Measurements from ENCODE around the gene MCCC1. TPM values are rescaled to one million over a fixed set of nuclear protein-coding genes. Genes with fewer than 3 reads are reported as not detected.

The MCCC1 gene
- total RNA-seq, 2 donors from 2014 or later: 30.7 to 30.9 TPM

GRCh38 chr3:183046883-183047282 is 52.4 kb downstream of the MCCC1 start:
- Mint-ChIP-seq H3K9me3 (no peaks in the 10 kb centered on the region), H3K4me1 (no peaks in the 10 kb centered on the region), H3K27me3 (no peaks in the 10 kb centered on the region), H3K36me3 (ENCODE audit: low read depth) (peaks cover 92% of the 10 kb centered on the region), H3K27ac (no peak overlapping the region), H3K4me3 (no peak overlapping the region)
- no peak for ATAC-seq (replicated peaks)

- Mint-ChIP-seq H3K4me3 (no peak overlapping the region), H3K27ac (no peak overlapping the region), H3K4me1 (no peaks in the 10 kb centered on the region), H3K36me3 (ENCODE audit: low read depth) (peaks cover 92% of the 10 kb centered on the region), H3K27me3 (no peaks in the 10 kb centered on the region), H3K9me3 (no peaks in the 10 kb centered on the region)
- no peak for ATAC-seq (replicated peaks)
Measured at GRCh38 chr3:183044547-183045229, 54.6 kb downstream of the MCCC1 start.

GRCh38 chr3:183038757-183039156 is 60.5 kb downstream of the MCCC1 start:
- no peak overlapping the region for H3K4me3 Mint-ChIP-seq

GRCh38 chr3:183038221-183038620 is 61.1 kb downstream of the MCCC1 start:
- Mint-ChIP-seq H3K36me3 (ENCODE audit: low read depth) (peaks cover 99% of the 10 kb centered on the region), H3K27me3 (no peaks in the 10 kb centered on the region)

More at GRCh38 chr3:183038757-183039156, 60.5 kb downstream of the MCCC1 start:
- Mint-ChIP-seq H3K9me3 (no peaks in the 10 kb centered on the region), H3K4me1 (no peaks in the 10 kb centered on the region), H3K27me3 (no peaks in the 10 kb centered on the region), H3K36me3 (ENCODE audit: low read depth) (peaks cover 99% of the 10 kb centered on the region), H3K27ac (no peak overlapping the region)
- ATAC-seq (replicated peaks): no peak

GRCh38 chr3:183033746-183034145 is 65.5 kb downstream of the MCCC1 start:
- ATAC-seq (replicated peaks): no peak
- H3K27me3 Mint-ChIP-seq: no peaks in the 10 kb centered on the region

More at GRCh38 chr3:183038221-183038620, 61.1 kb downstream of the MCCC1 start:
- no peak overlapping the region for H3K27ac Mint-ChIP-seq
- no peak overlapping the region for H3K4me3 Mint-ChIP-seq
- no peak for ATAC-seq (replicated peaks)
- no peaks in the 10 kb centered on the region for H3K4me1 Mint-ChIP-seq
- no peaks in the 10 kb centered on the region for H3K9me3 Mint-ChIP-seq

GRCh38 chr3:183032880-183033555 is 66.3 kb downstream of the MCCC1 start:
- Mint-ChIP-seq H3K4me1 (no peaks in the 10 kb centered on the region), H3K27ac (no peak overlapping the region), H3K4me3 (no peak overlapping the region), H3K36me3 (ENCODE audit: low read depth) (peaks cover 94% of the 10 kb centered on the region), H3K9me3 (no peaks in the 10 kb centered on the region), H3K27me3 (no peaks in the 10 kb centered on the region)
- ATAC-seq (replicated peaks): no peak

More at GRCh38 chr3:183033746-183034145, 65.5 kb downstream of the MCCC1 start:
- H3K4me3 Mint-ChIP-seq: no peak overlapping the region
- no peaks in the 10 kb centered on the region for H3K4me1 Mint-ChIP-seq
- no peaks in the 10 kb centered on the region for H3K9me3 Mint-ChIP-seq
- no peak overlapping the region for H3K27ac Mint-ChIP-seq
- H3K36me3 Mint-ChIP-seq (ENCODE audit: low read depth): peaks cover 95% of the 10 kb centered on the region

GRCh38 chr3:183031826-183032225 is 67.5 kb downstream of the MCCC1 start:
- no peaks in the 10 kb centered on the region for H3K4me1 Mint-ChIP-seq
- no peaks in the 10 kb centered on the region for H3K27me3 Mint-ChIP-seq
- no peak overlapping the region for H3K4me3 Mint-ChIP-seq
- H3K36me3 Mint-ChIP-seq (ENCODE audit: low read depth): peaks cover 87% of the 10 kb centered on the region
- H3K27ac Mint-ChIP-seq: no peak overlapping the region
- H3K9me3 Mint-ChIP-seq: no peaks in the 10 kb centered on the region
- ATAC-seq (replicated peaks): no peak

GRCh38 chr3:183028416-183028815 is 70.9 kb downstream of the MCCC1 start:
- Mint-ChIP-seq H3K27me3 (no peaks in the 10 kb centered on the region), H3K9me3 (no peaks in the 10 kb centered on the region), H3K4me3 (no peak overlapping the region), H3K4me1 (no peaks in the 10 kb centered on the region), H3K27ac (no peak overlapping the region), H3K36me3 (ENCODE audit: low read depth) (peaks cover 78% of the 10 kb centered on the region)
- no peak for ATAC-seq (replicated peaks)

- Mint-ChIP-seq H3K27me3 (no peaks in the 10 kb centered on the region), H3K36me3 (ENCODE audit: low read depth) (peaks cover 75% of the 10 kb centered on the region), H3K9me3 (no peaks in the 10 kb centered on the region), H3K4me1 (no peaks in the 10 kb centered on the region), H3K4me3 (no peak overlapping the region), H3K27ac (no peak overlapping the region)
- ATAC-seq (replicated peaks): no peak
Measured at GRCh38 chr3:183027276-183027675, 72.0 kb downstream of the MCCC1 start.

GRCh38 chr3:183022936-183023516 is 76.3 kb downstream of the MCCC1 start:
- Mint-ChIP-seq H3K27me3 (no peaks in the 10 kb centered on the region), H3K36me3 (ENCODE audit: low read depth) (peaks cover 78% of the 10 kb centered on the region), H3K4me3 (no peak overlapping the region), H3K4me1 (no peaks in the 10 kb centered on the region), H3K9me3 (no peaks in the 10 kb centered on the region), H3K27ac (no peak overlapping the region)
- no peak for ATAC-seq (replicated peaks)

- ATAC-seq (replicated peaks): no peak
- Mint-ChIP-seq H3K9me3 (no peaks in the 10 kb centered on the region), H3K36me3 (ENCODE audit: low read depth) (peaks cover 77% of the 10 kb centered on the region), H3K4me3 (no peak overlapping the region), H3K4me1 (no peaks in the 10 kb centered on the region), H3K27ac (no peak overlapping the region), H3K27me3 (no peaks in the 10 kb centered on the region)
Measured at GRCh38 chr3:183018421-183019192, 80.7 kb downstream of the MCCC1 start.

- no peak for ATAC-seq (replicated peaks)
- no peaks in the 10 kb centered on the region for H3K4me1 Mint-ChIP-seq
- no peaks in the 10 kb centered on the region for H3K9me3 Mint-ChIP-seq
- no peak overlapping the region for H3K4me3 Mint-ChIP-seq
- H3K27ac Mint-ChIP-seq: no peak overlapping the region
- H3K27me3 Mint-ChIP-seq: no peaks in the 10 kb centered on the region
- H3K36me3 Mint-ChIP-seq (ENCODE audit: low read depth): peaks cover 54% of the 10 kb centered on the region
Measured at GRCh38 chr3:183015185-183015584, 84.1 kb downstream of the MCCC1 start.

- H3K27ac Mint-ChIP-seq: no peak overlapping the region
- H3K27me3 Mint-ChIP-seq: no peaks in the 10 kb centered on the region
- H3K4me3 Mint-ChIP-seq: no peak overlapping the region
- peaks cover 41% of the 10 kb centered on the region for H3K36me3 Mint-ChIP-seq (ENCODE audit: low read depth)
- no peak for ATAC-seq (replicated peaks)
- H3K9me3 Mint-ChIP-seq: no peaks in the 10 kb centered on the region
- H3K4me1 Mint-ChIP-seq: no peaks in the 10 kb centered on the region
Measured at GRCh38 chr3:183013856-183014255, 85.4 kb downstream of the MCCC1 start.

GRCh38 chr3:183013074-183013473 is 86.2 kb downstream of the MCCC1 start:
- no peaks in the 10 kb centered on the region for H3K27me3 Mint-ChIP-seq
- H3K9me3 Mint-ChIP-seq: no peaks in the 10 kb centered on the region
- H3K36me3 Mint-ChIP-seq (ENCODE audit: low read depth): peaks cover 35% of the 10 kb centered on the region

More at GRCh38 chr3:183013074-183013473, 86.2 kb downstream of the MCCC1 start:
- Mint-ChIP-seq H3K4me3 (no peak overlapping the region), H3K27ac (no peak overlapping the region), H3K4me1 (no peaks in the 10 kb centered on the region)
- no peak for ATAC-seq (replicated peaks)

All from activated T-helper 17 cell treated with anti-CD3 and anti-CD28 coated beads, Interleukin-2, amount 50 U/mL, for 72 hours (primary cell).